HPDE6-E6E7 (cell line): ENCODE data around the gene POU2F1.
"Not testable (repeated sequence)": the region's sequence is repeated elsewhere in the genome, so short reads cannot be mapped to it uniquely, and the experiment has no call there.

Experiments used
- DNase-seq: peaks from one replicate; pipeline ENCODE4 v3.0.0; 2011; ENCODE audit warnings: missing footprints; ENCODE audit errors: extremely low spot score

POU2F1 gene

DNA sequence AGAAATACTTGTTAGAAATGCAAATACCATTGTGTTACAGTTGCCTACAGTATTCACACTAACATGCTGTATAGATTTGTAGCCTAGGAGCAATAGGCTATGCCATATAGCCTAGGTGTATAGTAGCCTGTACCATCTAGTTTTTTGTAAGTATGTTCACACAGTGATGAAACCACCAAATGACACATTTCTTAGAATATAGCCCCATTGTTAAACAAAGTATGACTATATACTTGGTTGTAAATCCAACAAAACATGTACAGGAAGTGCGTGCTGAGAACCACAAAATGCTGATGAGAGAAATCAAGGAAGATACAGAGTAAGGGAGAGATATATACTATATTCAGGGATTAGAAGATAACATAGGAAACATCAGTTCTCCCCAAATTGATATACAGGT lies 92.2 kb downstream of the POU2F1 start:
- DNase-seq: no peak

DNA sequence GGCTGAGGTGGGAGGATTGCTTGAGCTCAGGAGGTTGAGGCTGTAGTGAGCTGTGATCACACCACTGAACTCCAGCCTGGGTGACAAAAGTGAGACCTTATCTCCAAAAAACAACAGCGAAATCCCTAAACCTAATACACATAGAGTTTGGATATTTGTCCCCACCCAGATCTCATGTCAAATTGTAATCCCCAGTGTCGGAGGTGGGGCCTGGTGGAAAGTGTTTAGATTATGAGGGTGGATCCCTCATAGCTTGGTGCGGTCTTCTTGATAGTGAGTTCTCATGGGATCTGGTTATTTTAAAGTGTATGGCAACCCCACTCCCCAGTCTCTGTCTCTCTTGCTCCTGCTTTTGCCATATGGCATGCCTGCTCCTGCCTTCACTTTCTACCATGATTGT lies 94.0 kb downstream of the POU2F1 start:
- DNase-seq: no peak

DNA sequence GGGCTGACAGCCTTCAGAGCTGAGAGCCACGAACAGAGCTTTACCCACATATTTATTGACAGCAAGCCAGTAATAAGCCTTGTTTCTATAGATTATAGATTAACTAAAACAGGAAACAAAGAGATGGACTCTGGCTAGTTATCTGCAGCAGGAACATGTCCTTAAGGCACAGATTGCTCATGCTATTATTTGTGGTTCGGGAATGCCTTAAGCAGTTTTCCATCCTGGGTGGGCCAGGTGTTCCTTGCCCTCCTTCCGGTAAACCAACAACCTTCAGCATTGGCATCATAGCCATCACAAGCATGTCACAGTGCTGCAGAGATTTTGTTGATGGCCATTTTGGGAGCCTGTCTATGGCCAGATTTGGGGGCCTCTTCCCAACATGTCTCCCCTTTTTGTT lies 96.8 kb downstream of the POU2F1 start:
- no peak for DNase-seq

DNA sequence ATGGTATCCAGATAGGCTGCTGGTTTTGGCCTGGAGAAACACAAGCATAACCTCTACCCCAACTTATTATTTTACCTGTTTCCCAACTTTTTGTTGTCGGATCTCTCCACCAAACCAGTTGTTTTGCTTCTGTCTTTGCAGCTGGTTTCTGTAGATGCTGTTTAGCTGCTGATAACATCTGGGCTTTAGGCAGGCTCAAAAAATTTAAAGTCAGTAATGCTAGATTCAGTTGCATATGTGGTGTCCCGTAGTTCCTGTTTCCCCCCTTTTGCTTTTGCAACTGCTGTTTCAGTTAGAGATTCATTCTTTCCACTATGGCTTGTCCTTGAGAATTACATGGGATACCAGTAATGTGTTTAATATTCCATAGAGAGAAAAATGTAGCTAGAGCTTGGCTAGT lies 98.5 kb downstream of the POU2F1 start:
- DNase-seq: not testable (repeated sequence)

DNA sequence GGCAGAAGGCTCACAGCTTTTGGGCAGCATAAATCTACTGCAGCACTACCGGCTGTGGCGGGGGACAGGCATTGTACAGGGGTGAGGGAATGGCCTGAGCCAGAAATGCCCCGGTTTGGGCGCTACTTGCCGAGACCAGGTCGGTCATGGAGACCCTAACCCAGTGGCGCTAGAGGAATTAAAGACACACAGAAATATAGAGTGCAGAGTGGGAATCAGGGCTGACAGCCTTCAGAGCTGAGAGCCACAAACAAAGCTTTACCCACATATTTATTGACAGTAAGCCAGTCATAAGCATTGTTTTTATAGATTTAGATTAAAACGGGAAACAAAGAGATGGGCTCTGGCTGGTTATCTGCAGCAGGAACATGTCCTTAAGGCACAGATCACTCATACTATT lies 101.8 kb downstream of the POU2F1 start:
- DNase-seq: no peak

DNA sequence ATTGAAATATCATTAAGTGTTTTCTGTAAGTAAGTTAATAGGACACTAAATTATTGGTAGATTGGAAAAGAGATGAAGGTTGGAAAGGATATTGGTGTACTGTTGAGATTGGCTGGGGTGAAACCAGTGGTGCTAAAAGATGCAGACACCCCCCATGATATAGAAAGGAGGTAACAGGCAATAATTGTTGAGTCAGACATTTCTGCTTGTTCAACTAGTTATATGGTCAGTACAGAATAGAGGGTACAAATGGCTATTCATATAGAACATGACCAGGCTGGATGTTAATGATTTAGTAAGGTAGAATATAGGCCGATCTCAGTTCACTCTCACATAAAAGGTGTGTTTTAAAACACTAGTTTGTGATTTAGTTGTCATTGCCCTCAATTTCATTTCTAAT lies 104.5 kb downstream of the POU2F1 start:
- no peak for DNase-seq

DNA sequence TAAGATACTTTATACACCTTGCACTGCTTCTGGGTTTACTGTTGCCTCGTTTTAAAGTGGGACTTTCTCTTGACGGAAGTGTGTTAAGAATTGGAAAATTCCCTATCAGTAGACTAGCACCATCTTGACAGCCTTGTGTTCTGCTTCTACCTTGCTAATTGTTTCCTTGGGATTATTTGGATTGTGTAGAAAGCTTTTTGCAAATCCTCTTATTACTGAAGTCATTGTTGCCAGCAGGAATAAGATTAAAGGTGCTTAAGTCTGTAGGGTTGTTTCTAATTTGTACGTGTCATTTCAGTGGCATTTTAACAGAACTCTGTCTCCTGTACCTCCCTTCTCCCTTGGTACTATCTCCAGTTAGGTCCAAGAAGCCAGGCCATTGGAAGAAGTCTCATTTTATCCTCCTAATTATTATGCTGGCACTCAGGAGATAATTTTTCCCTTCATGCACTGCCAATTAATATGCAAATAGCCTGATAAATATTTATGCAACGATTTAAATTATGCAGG lies 107.7 kb downstream of the POU2F1 start:
- no peak for DNase-seq

DNA sequence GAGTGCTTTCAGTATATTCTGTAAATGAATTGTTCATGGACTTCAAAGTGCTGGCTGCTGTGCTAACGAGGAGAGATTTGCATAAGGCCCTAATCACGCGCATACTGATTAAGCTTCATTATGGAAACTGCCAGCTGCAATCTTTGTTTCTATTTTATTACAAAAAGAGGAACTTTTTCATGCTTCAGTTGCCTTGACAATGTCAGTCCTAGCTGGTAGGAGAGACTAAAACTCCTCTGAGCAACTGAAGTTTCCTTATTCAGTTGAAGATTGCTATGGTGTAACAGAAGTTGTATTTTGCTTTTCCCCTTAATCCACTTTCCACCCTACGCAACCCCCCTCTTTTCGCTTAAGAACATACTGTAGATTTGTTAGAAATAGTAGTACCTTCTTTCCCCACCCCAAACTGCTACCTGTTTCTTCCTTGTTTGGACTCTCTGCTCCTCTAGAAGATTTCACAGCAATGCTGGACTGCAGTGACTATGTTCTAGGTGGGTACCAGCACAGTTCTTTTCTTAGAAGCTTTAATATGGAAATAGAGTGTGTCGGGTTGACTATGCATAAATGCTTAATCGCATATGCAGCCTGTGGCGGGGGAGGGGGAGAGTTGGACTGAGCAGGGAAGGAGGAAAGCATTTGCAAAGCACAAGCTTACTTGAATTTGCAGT lies 108.3 kb downstream of the POU2F1 start:
- DNase-seq: no peak

DNA sequence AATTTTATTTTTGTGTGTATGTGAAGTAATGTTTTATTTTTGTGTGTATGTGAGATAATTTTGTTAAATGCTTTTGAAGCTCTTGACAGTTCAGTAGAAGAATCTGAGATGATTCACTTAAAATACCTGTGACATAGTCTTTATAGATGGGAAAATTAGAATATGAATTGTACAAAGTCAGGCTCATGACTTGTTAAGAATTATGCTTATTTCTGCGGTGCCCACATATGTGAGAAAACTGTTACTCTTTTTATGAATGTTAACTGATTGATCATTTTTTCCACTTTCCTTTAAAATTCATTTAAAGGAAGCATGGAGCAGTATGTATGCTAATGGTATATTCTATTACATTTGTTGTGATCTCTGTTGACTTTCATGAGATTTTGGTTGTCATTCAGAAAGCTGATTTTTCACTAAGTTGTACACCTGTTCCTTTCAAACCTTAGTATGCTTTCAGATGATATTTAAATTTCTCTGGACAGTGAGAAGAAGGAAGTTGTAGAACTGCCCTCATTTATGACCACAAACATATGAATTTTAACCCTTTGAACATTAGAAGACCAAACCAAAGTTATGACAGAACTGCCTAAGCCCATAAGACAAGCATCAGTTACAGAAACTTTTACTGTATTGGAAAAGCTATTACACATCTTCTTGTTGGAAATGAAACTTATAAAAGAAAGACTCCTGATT lies 110.1 kb downstream of the POU2F1 start:
- DNase-seq: no peak

DNA sequence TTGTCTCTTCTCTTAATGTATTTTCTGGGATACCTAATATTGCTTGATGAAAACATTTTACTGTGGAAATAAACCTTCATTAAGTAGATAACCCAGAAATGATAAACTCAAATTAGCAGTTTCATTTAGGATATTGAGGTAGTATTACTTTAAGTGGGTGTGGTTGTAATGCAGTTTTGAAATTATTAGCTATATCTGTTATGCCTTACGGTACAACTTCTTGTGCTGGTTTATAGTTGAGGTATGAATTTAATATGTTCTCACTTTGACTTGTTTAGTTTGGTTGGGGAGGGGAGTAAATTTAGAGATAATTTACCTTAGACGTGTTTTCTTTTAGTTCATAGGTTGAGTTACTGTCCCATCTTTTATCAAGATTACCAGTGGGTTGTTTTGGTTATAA lies 111.0 kb downstream of the POU2F1 start:
- DNase-seq: no peak

DNA sequence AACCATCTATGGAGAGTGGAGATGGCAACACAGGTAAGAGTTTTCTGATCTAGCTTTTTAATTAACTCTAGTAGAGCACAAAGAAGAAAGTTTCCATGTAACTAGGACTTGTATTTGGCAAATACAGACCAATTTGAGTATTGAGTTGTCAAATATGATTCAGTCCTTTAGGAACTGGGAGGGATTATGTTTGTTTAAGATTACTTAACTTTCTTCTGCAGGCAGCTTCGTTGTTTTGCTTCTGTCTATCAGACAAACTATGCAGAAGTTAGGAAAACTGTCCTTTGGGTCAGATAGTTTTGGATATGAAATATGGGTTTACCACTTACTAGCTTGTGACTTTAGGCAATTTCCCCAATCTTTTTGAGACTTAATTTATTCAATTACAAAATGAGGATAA lies 111.8 kb downstream of the POU2F1 start:
- no peak for DNase-seq

DNA sequence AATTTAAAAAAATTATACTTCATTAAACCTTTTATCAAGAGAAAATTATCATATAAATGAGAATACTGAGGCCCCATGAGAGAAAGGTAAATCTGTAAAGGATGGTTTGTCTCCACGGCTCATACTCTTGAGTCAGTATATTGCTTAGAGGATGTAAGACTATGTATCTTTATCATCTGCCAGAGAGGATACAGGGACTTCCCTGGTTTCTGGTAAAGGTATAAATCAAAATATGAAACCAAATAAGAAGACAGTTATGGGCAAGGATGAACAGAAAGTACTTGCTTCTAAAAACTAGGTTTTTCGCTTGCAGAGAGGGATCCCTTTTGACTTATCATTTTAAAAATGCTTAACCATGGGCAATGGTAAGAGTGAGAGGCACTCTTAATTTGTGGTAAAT lies 112.4 kb downstream of the POU2F1 start:
- no peak for DNase-seq

DNA sequence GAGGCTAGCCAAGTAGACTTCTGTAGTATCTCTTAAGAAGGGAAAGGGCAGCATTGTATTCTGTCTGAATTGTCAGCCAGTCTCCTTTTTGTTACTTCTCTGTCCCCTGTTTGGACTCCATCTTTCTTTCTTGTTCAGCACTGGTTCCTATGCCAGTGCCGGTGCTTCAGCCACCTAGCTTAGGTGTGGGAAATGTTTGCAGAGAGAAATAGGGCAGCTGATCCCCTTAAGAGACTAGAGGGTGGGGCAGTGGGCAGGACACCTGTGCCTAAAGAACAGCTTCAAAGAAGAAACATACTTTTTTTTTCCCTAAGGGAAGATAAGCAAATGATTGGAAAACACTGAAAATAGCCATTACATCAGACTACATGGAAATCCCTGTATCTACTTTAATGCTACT lies 113.0 kb downstream of the POU2F1 start:
- no peak for DNase-seq

DNA sequence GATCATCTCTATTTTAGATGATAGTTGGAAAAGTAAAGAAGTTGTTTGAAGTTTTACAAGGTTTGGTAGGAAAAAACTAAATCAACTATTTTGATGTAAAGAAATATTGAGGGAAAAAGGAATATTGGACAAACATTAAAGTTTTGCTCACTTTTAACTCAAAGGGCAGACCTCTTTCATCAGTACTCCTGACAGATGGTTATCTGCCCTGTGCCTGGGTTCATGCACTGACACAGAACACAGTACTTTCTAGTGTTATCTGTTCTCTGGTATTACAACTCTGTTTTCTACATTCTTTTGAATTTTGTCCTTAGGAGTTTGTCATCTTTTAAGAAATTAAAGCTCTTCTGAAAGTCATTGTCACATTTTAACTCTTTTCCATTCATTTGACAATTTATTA lies 118.7 kb downstream of the POU2F1 start:
- DNase-seq: no peak

DNA sequence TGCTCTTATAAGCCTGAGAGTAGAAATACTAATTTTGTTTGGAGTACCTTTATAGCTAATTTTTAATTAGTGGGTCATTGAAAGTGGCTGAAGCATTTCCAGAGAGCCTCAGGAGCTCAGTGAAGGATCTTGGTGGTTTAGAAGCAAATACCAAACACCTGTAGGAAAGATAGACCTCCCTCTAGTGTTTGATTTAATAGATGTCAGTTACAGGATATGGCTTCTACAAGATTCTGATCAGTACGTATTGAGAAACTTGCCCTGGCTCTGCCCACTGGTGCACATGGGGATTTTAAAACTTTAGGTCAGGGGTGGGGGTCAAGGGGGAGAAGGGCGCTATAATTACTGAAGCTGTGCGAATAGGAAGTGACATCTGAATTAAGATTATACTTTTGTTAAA lies 122.2 kb downstream of the POU2F1 start:
- peak; percentile 8 for DNase-seq

DNA sequence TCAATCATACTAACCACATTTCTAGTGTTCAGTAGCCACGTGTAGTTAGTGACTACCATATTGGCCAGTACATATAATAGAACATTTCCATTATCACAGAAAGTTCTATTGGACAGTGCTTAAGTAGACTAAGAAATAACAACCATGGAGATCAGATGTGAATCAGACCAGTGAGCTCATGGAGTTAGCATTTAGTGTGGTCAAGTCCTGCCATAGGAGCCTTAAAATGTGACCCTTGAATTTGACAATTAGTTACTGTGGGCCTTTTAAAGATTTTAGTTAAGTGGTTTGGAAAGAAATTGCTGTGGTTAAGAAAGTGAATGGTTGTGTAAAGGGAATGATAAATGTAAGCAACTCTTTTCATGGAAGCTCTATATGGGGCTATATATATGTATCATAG lies 123.4 kb downstream of the POU2F1 start:
- no peak for DNase-seq

DNA sequence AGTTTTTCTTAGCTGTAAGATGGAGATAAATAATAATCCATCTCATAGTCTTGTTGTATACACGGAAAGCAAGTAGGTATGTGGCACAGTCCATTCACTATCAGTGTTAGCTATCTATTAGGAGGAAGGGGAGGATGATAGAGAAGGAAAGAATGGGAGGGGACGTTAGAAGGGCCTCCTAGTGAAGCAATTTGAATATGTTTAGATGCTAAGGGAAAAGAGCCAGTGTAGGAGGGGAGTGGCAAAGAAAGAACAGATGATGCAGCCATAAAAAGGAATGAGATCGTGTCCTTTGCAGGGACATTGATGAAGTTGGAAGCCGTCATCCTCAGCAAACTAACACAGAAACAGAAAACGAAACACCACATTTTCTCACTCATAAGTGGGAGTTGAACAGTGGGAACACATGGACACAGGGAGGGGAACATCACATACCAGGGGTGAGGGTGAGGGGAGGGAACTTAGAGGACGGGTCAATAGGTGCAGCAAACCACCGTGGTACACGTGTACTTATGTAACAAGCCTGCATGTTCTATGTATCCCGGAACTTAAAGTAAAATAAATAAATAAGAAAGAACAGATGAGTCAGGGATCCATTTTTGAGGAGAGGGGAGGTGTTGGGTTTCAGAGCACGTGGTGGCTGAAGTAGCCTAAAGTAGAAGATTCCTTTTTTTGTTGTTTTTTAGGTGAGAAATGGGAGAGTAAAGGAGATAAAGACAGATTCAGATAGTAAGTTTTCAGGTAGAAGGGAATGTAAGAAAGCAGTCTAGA lies 124.1 kb downstream of the POU2F1 start:
- DNase-seq: no peak

DNA sequence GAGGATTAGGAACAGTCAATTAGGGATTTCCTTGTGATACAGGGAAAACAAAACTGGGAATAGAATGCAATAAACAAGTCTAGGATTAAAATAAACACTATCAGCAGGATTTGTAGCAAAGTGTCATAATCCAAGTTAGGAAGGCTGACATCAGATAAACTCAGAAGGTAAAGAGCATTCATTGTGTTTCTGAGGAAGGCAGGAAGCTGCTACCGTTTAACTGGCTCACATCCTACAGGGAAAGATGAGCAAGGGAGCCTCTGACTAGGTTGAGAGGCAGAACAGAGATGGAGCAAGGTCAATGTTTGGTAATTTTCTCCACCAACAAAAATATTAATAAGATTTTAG lies 124.7 kb downstream of the POU2F1 start:
- no peak for DNase-seq

DNA sequence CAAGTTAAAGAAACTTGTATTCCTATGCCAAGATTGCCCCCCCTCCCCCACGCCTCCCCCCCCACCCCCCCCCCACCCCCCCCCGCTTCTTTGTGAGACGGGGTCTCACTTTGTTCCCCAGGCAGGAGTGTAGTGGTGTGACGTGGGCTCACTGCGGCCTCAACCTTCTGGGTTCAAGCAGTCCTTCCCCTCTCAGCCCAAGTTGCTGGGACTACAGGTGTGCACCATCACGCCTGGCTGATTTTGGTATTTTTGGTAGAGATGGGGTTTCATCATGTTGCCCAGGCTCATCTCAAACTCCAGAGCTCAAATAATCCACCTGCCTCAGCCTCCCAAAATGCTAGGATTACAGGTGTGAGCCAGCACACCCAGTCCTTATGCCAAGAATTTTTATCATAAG lies 136.6 kb downstream of the POU2F1 start:
- DNase-seq: no peak

DNA sequence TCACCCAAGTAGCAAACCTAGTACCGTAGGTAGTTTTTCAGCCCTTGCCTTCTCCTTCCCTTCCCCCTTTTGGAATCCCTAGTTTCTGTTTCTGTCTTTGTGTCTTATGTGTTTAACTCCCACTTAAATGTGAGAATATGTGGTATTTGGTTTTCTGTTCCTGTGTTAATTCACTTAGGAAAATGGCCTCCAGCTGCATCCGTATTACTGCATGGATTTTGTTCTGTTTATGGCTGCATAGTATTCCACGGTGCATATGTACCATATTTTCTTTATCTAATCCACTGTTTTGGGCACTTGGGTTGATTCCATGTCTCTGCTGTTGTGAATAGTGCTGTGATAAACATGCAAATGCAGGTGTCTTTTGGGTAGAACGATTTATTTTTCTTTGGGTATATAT lies 138.6 kb downstream of the POU2F1 start:
- no peak for DNase-seq

DNA sequence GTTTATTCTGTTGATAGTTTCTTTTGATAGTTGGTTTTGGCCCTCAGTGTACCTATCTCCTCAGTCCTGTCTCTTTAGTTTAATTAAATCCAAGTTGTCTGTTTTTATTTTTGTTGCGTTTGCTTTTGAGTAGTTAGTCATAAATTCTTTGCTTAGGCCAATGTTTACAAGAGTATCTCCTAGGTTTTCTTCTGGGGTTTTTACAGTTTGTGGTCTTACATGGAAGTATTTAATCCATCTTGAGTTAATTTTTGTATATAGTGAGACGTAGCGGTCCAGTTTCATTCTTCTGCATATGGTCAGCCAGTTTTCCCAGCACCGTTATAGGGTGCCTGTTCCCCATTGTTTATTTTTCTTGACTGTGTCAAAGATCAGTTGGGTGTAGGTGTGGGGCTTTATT lies 139.4 kb downstream of the POU2F1 start:
- DNase-seq: no peak

DNA sequence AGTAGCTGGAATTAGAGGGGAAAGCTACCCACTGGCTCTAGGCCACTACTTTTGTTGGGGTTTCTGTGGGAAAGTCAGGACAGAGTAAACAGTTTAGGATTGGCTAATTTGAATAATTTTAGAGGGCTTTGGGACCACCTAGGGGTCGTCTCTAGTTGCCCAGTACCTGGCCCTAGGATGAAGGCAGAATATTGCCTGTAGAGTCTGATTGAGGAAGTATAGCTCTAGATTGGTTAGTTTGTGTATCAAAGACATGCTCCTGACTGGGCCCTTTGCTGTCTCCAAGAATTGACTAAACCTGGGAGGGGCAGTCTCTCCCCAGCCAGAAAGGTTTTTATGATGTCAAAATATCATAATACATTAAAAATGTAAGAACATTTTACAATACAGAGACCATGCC lies 142.0 kb downstream of the POU2F1 start:
- no peak for DNase-seq

DNA sequence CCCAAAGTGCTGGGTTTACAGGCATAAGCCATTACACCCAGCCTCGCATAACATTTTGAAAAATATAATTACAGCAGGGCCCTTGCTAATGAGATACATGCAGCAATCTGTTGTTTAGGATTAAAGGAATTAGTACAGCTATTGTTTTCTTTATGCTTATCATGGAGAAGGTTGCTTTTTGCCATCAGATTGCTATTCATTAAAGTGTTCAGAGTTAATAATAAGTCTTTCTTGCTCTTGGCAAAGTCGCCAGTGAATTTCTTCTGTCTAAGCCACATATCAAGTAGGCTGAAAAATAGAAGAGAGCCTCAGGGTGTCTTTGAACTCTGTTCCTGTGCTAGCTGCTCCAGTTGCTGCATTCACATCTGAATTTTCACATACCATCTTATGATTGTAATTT lies 144.1 kb downstream of the POU2F1 start:
- DNase-seq: no peak
